ENCODE results near the gene C1orf35. TPM values are rescaled to one million over a fixed set of nuclear protein-coding genes. Genes with fewer than 3 reads are reported as not detected.
A peak's percentile ranks its signal among the peaks of the same experiment; 100 is the strongest.

The C1orf35 gene
- total RNA-seq, 1 donor = 5.4 TPM

DNA sequence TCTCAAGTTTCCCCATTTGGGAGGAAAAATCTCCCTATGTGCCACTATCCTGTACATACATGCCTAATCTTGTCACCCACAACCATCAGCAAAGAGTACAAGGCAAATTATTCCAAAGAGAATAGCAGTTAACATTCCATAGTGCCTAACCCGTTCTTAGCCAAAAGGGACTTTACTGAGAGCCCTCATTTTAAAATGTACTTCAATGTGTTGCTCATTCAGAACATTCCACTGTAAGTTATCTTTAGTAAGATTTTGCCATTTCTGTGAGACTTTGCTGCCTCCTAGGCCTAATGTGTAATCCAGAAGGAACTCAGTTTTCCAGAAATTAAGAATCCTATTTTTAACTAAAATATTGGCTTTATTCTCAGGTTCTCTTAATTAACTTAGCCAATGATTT, 17.2 kb upstream of the C1orf35 start:
- Histone ChIP-seq H3K4me1 (ENCODE audit: insufficient read depth, low read length) (peaks cover 5% of the 10 kb centered on the region), H3K9me3 (ENCODE audit: low read depth, low read length) (no peaks in the 10 kb centered on the region), H3K27ac (ENCODE audit: low read depth, low read length) (peak overlapping the region; percentile 66), H3K79me2 (ENCODE audit: insufficient read depth, low read length) (no peaks in the 10 kb centered on the region), H4K20me1 (ENCODE audit: insufficient read depth, low read length) (no peaks in the 10 kb centered on the region), H2AFZ (ENCODE audit: low read length) (no peak overlapping the region), H3K36me3 (ENCODE audit: insufficient read depth, low read length) (no peaks in the 10 kb centered on the region), H3K4me3 (ENCODE audit: insufficient read depth, low read length) (no peak overlapping the region), H3K27me3 (ENCODE audit: insufficient read depth, low read length) (peaks cover 13% of the 10 kb centered on the region), H3K4me2 (ENCODE audit: insufficient read depth, low read length) (no peak overlapping the region)
- no peak for DNase-seq (ENCODE audit: insufficient read length, low spot score, missing footprints)
- TF ChIP-seq CTCF (IDR thresholded peaks at IDR 0.05; ENCODE audit: extremely low read depth, low read depth, low read length) = no peak

- no peaks in the 10 kb centered on the region for H3K9me3 ChIP-seq (ENCODE audit: low read depth, low read length)
- no peaks in the 10 kb centered on the region for H4K20me1 ChIP-seq (ENCODE audit: insufficient read depth, low read length)
- H3K4me1 ChIP-seq (ENCODE audit: insufficient read depth, low read length) = peaks cover 5% of the 10 kb centered on the region
- no peak for DNase-seq (ENCODE audit: insufficient read length, low spot score, missing footprints)
- H3K4me2 ChIP-seq (ENCODE audit: insufficient read depth, low read length) = no peak overlapping the region
- no peaks in the 10 kb centered on the region for H3K79me2 ChIP-seq (ENCODE audit: insufficient read depth, low read length)
- no peak overlapping the region for H3K27ac ChIP-seq (ENCODE audit: low read depth, low read length)
- H3K27me3 ChIP-seq (ENCODE audit: insufficient read depth, low read length) = peaks cover 7% of the 10 kb centered on the region
- TF ChIP-seq CTCF (IDR thresholded peaks at IDR 0.05; ENCODE audit: extremely low read depth, low read depth, low read length) = no peak
- no peak overlapping the region for H3K4me3 ChIP-seq (ENCODE audit: insufficient read depth, low read length)
- H3K36me3 ChIP-seq (ENCODE audit: insufficient read depth, low read length) = no peaks in the 10 kb centered on the region
- H2AFZ ChIP-seq (ENCODE audit: low read length) = no peak overlapping the region
Observed at GRCh38 chr1:228118040-228118439, 14.9 kb upstream of the C1orf35 start.

GRCh38 chr1:228117335-228117734, 14.2 kb upstream of the C1orf35 start:
- Histone ChIP-seq H3K36me3 (ENCODE audit: insufficient read depth, low read length) (no peaks in the 10 kb centered on the region), H3K4me1 (ENCODE audit: insufficient read depth, low read length) (peaks cover 5% of the 10 kb centered on the region), H3K79me2 (ENCODE audit: insufficient read depth, low read length) (no peaks in the 10 kb centered on the region), H3K4me3 (ENCODE audit: insufficient read depth, low read length) (no peak overlapping the region), H3K27ac (ENCODE audit: low read depth, low read length) (no peak overlapping the region), H3K27me3 (ENCODE audit: insufficient read depth, low read length) (no peaks in the 10 kb centered on the region), H4K20me1 (ENCODE audit: insufficient read depth, low read length) (no peaks in the 10 kb centered on the region), H3K9me3 (ENCODE audit: low read depth, low read length) (no peaks in the 10 kb centered on the region), H2AFZ (ENCODE audit: low read length) (no peak overlapping the region), H3K4me2 (ENCODE audit: insufficient read depth, low read length) (no peak overlapping the region)
- no peak for TF ChIP-seq CTCF (IDR thresholded peaks at IDR 0.05; ENCODE audit: extremely low read depth, low read depth, low read length)
- DNase-seq (ENCODE audit: insufficient read length, low spot score, missing footprints) = no peak

DNA sequence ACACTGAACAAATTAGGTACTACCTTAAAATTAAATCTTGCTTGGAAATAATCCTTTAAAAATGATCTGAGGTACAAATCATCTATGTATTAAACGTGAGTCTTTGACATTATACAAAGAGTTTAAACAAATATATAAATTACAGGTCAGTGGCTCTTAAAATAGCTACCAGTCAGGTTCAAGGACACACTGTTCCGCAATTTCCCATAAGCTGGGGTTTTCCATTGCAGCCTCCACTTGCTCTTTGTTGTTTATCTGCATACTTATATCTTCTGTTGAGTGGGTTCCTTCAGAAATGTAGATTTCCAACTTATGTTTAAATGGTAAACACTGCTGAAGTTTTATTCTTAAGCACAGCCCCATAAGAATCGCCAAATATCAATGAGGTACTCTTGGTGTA, 11.7 kb upstream of the C1orf35 start:
- Histone ChIP-seq H3K27me3 (ENCODE audit: insufficient read depth, low read length) (no peaks in the 10 kb centered on the region), H3K79me2 (ENCODE audit: insufficient read depth, low read length) (peaks cover 7% of the 10 kb centered on the region), H3K4me2 (ENCODE audit: insufficient read depth, low read length) (no peak overlapping the region), H3K36me3 (ENCODE audit: insufficient read depth, low read length) (no peaks in the 10 kb centered on the region), H3K4me3 (ENCODE audit: insufficient read depth, low read length) (no peak overlapping the region), H4K20me1 (ENCODE audit: insufficient read depth, low read length) (no peaks in the 10 kb centered on the region), H3K4me1 (ENCODE audit: insufficient read depth, low read length) (peaks cover 6% of the 10 kb centered on the region), H3K27ac (ENCODE audit: low read depth, low read length) (no peak overlapping the region), H3K9me3 (ENCODE audit: low read depth, low read length) (no peaks in the 10 kb centered on the region), H2AFZ (ENCODE audit: low read length) (no peak overlapping the region)
- no peak for TF ChIP-seq CTCF (IDR thresholded peaks at IDR 0.05; ENCODE audit: extremely low read depth, low read depth, low read length)
- no peak for DNase-seq (ENCODE audit: insufficient read length, low spot score, missing footprints)

Data from osteoblast (primary cell).